ENCODE measurements around the gene MSX1.

MSX1 gene

GRCh38 chr4:4829837-4830236 lies 29.6 kb upstream of the MSX1 start:
- CTCF ChIA-PET, result no interaction called here
- TF ChIP-seq, protein P1, sequence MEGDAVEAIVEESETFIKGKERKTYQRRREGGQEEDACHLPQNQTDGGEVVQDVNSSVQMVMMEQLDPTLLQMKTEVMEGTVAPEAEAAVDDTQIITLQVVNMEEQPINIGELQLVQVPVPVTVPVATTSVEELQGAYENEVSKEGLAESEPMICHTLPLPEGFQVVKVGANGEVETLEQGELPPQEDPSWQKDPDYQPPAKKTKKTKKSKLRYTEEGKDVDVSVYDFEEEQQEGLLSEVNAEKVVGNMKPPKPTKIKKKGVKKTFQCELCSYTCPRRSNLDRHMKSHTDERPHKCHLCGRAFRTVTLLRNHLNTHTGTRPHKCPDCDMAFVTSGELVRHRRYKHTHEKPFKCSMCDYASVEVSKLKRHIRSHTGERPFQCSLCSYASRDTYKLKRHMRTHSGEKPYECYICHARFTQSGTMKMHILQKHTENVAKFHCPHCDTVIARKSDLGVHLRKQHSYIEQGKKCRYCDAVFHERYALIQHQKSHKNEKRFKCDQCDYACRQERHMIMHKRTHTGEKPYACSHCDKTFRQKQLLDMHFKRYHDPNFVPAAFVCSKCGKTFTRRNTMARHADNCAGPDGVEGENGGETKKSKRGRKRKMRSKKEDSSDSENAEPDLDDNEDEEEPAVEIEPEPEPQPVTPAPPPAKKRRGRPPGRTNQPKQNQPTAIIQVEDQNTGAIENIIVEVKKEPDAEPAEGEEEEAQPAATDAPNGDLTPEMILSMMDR (IDR thresholded peaks at IDR 0.05; ENCODE audit: control extremely low read depth, extremely low read depth, low read depth, missing control alignments), result no peak
- no peak for DNase-seq (ENCODE audit: extremely low spot score)
- POLR2A ChIA-PET, result no interaction called here

- TF ChIP-seq, protein P1 (IDR thresholded peaks at IDR 0.05; ENCODE audit: control extremely low read depth, extremely low read depth, low read depth, missing control alignments), result no peak
- ChIA-PET CTCF (no interaction called here), POLR2A (no interaction called here)
- no peak for DNase-seq (ENCODE audit: extremely low spot score)
Observed at GRCh38 chr4:4831266-4831665, 28.2 kb upstream of the MSX1 start.

DNA sequence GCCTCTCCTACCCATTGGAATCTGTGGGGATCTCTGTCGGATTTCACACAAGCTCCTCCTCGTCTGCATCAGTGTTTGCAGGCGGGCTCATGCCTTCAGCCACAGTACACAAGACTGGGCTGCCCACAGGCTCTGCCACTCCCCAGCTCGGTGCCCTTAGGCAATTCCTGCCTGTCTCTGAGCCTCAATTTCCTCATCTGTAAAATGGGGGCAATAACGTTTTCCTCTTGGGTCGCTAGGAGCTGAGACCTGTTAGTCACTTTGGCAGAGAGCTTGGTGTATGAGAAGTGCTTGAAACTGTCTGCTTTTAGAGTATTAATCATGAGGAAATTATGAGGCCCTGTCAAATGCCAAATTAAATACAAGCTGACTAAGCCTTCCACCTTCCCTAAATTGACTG lies 27.6 kb upstream of the MSX1 start:
- ChIA-PET CTCF (no interaction called here), POLR2A (no interaction called here)
- TF ChIP-seq, protein P1 (IDR thresholded peaks at IDR 0.05; ENCODE audit: control extremely low read depth, extremely low read depth, low read depth, missing control alignments), result no peak
- no peak for DNase-seq (ENCODE audit: extremely low spot score)

DNA sequence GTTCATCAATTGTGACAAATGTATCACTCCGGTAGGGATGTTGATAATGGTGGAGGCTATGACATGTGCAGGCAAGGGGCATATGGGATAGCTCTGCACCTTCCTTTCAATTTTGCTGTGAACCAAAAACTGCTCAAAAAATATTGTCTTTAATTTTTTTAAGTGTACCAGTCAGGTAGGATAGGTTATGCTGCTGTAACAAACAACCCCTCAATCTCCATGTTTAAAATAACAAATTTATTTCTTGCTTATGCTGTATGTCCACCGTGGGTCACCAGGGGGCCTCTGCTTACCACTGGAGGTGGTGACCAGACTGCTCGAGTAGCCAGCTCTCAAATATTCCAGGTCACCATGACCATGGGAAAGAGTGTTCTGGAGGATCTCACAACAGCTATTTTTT lies 23.4 kb upstream of the MSX1 start:
- POLR2A ChIA-PET, result no interaction called here
- CTCF ChIA-PET, result no interaction called here
- DNase-seq (ENCODE audit: extremely low spot score), result no peak
- TF ChIP-seq, protein P1 (IDR thresholded peaks at IDR 0.05; ENCODE audit: control extremely low read depth, extremely low read depth, low read depth, missing control alignments), result no peak

DNA sequence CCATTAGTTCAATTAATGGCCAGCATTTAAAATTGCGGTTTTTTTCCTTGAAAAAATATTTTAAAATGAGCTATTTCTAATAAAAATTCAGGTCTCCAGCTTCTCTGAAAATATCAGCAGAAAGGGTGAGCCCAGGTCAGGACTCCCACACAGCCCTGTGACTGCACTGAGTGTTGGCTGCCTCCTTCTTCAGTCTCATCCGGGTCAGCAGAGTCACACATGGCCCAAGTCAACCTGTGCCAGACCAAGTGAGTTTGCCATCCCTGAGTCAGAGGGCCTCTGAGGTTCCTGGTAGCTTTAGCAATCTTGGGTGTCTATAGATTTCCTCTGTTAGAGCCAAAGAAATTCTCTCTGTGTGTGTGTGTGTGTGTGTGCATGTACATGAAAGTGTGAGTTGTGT lies 22.1 kb upstream of the MSX1 start:
- TF ChIP-seq, protein P1 (IDR thresholded peaks at IDR 0.05; ENCODE audit: control extremely low read depth, extremely low read depth, low read depth, missing control alignments), result no peak
- no peak for DNase-seq (ENCODE audit: extremely low spot score)
- CTCF ChIA-PET, result no interaction called here
- POLR2A ChIA-PET, result no interaction called here

DNA sequence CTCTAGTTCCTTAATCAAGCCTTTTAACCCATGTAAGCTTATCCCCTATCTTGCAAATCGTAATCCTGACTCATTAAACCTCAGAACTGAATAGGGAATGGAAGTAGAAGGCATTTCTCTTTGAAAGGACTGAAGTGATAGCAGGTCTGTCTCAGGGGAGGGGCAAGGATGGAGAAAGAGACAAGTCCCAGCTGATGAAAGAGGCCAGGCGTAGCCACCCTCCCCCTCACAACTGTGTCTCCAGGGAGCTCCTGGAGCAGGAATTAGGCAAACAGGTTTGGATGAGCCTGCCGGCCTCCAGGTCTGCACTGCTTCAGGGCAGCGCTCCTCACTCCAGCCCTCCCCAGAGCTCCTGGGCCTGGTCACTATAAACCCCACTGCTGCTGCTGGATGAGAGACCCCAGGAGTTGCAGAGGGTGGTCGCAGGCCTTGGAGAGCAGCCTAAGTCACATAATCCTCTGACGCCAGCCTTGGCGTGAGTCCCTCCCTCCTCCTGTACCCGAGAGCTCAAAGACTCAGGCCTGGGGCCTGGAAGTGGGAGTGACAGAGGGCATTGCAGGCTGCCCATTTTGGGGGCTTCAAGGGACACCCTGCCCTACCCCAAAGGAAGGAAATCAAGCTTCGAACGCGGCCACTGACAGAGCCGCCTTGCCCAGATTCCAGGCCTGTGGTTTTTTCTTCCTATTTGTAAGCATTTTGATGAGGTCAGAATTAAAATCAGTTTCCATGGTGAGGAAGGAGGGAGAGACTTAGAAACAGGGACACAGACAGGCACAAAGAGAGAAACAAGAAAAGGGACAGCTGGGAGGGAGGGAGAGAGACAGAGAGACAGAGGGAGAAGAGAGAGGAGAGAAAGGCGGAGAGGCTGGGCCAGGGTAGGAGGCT lies 21.2 kb upstream of the MSX1 start:
- CTCF ChIA-PET, result no interaction called here
- DNase-seq (ENCODE audit: extremely low spot score), result no peak
- TF ChIP-seq, protein P1 (IDR thresholded peaks at IDR 0.05; ENCODE audit: control extremely low read depth, extremely low read depth, low read depth, missing control alignments), result no peak
- POLR2A ChIA-PET, result no interaction called here

Data from GM10248 (cell line).